Hepatocyte (in vitro differentiated cells): ENCODE data around the gene RAET1G.

Experiments
- EZH2 ChIP-seq: fragments of 200-600 bp; sonication (generic); IDR thresholded peaks from 2 replicates; pipeline ENCODE4 v1.6.1; 2016; ENCODE audit warnings: antibody characterized with exemption, mild to moderate bottlenecking, borderline replicate concordance
- TF ChIP-seq, protein P1 (sequence below): fragments of 200-600 bp; sonication (generic); IDR thresholded peaks from 2 replicates; pipeline ENCODE4 v1.5.1; 2016; ENCODE audit warnings: antibody characterized with exemption, mild to moderate bottlenecking; ENCODE audit not compliant: poor library complexity

DNA sequence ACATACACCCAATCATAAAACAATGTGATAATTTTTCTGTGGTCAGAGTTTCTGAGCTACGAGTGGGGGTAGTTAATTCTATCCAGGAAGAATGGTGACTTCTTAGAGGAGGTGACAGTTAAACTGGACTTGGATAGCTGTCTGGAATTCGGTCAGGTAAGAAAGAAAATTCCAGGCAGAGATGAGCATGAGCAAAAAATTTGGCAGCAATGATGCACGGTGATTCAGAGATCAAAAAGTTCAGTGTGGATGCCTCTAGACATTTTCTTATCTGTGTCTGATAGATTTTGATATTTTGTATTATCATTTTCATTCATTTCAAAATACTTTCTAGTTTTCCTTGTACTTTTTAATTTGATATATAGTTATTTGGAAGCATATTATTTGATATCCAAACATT is 37.0 kb downstream of the RAET1G start:
- TF ChIP-seq, protein P1, sequence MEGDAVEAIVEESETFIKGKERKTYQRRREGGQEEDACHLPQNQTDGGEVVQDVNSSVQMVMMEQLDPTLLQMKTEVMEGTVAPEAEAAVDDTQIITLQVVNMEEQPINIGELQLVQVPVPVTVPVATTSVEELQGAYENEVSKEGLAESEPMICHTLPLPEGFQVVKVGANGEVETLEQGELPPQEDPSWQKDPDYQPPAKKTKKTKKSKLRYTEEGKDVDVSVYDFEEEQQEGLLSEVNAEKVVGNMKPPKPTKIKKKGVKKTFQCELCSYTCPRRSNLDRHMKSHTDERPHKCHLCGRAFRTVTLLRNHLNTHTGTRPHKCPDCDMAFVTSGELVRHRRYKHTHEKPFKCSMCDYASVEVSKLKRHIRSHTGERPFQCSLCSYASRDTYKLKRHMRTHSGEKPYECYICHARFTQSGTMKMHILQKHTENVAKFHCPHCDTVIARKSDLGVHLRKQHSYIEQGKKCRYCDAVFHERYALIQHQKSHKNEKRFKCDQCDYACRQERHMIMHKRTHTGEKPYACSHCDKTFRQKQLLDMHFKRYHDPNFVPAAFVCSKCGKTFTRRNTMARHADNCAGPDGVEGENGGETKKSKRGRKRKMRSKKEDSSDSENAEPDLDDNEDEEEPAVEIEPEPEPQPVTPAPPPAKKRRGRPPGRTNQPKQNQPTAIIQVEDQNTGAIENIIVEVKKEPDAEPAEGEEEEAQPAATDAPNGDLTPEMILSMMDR: no peak
- TF ChIP-seq EZH2: no peak
